ENCODE data around the gene POU3F2.

Gene POU3F2

GRCh38 chr6:98831057-98831958 is 3.1 kb upstream of the POU3F2 start:
- no peak for DNase-seq (ENCODE audit: low spot score)

GRCh38 chr6:98831959-98832283 is 2.5 kb upstream of the POU3F2 start:
- DNase-seq (ENCODE audit: low spot score): no peak

- peak; percentile 79 for DNase-seq (ENCODE audit: low spot score)
Measured at GRCh38 chr6:98832284-98833056, 1.9 kb upstream of the POU3F2 start.

- DNase-seq (ENCODE audit: low spot score): no peak
Measured at GRCh38 chr6:98833057-98833306, 1.4 kb upstream of the POU3F2 start.

GRCh38 chr6:98833307-98834059 is 891 bp upstream of the POU3F2 start:
- DNase-seq (ENCODE audit: low spot score): peak; percentile 54

GRCh38 chr6:98835149-98836024 is 1.0 kb downstream of the POU3F2 start:
- no peak for DNase-seq (ENCODE audit: low spot score)

- DNase-seq (ENCODE audit: low spot score): no peak
Measured at GRCh38 chr6:98836025-98836961, 1.9 kb downstream of the POU3F2 start.

GRCh38 chr6:98836962-98837944 is 2.9 kb downstream of the POU3F2 start:
- no peak for DNase-seq (ENCODE audit: low spot score)

GRCh38 chr6:98838032-98838431 is 3.7 kb downstream of the POU3F2 start:
- no peak for DNase-seq (ENCODE audit: low spot score)

- DNase-seq (ENCODE audit: low spot score): no peak
Measured at GRCh38 chr6:98838975-98839374, 4.6 kb downstream of the POU3F2 start.

GRCh38 chr6:98839781-98840361 is 5.5 kb downstream of the POU3F2 start:
- DNase-seq (ENCODE audit: low spot score): no peak

- no peak for DNase-seq (ENCODE audit: low spot score)
Measured at GRCh38 chr6:98840385-98840784, 6.0 kb downstream of the POU3F2 start.

- DNase-seq (ENCODE audit: low spot score): no peak
Measured at GRCh38 chr6:98840996-98841513, 6.7 kb downstream of the POU3F2 start.

- no peak for DNase-seq (ENCODE audit: low spot score)
Measured at GRCh38 chr6:98841621-98842341, 7.4 kb downstream of the POU3F2 start.

- no peak for DNase-seq (ENCODE audit: low spot score)
Measured at GRCh38 chr6:98842342-98843180, 8.2 kb downstream of the POU3F2 start.

- DNase-seq (ENCODE audit: low spot score): no peak
Measured at GRCh38 chr6:98843271-98844243, 9.2 kb downstream of the POU3F2 start.

All from hepatic stellate cell (primary cell).